Measurements from ENCODE around the gene GZMM.

- TF ChIP-seq POLR2A (IDR thresholded peaks at IDR 0.05), result no peak
- TF ChIP-seq, protein P1, sequence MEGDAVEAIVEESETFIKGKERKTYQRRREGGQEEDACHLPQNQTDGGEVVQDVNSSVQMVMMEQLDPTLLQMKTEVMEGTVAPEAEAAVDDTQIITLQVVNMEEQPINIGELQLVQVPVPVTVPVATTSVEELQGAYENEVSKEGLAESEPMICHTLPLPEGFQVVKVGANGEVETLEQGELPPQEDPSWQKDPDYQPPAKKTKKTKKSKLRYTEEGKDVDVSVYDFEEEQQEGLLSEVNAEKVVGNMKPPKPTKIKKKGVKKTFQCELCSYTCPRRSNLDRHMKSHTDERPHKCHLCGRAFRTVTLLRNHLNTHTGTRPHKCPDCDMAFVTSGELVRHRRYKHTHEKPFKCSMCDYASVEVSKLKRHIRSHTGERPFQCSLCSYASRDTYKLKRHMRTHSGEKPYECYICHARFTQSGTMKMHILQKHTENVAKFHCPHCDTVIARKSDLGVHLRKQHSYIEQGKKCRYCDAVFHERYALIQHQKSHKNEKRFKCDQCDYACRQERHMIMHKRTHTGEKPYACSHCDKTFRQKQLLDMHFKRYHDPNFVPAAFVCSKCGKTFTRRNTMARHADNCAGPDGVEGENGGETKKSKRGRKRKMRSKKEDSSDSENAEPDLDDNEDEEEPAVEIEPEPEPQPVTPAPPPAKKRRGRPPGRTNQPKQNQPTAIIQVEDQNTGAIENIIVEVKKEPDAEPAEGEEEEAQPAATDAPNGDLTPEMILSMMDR (IDR thresholded peaks at IDR 0.05), result no peak
These were observed 44.4 kb downstream of the GZMM start for GRCh38 chr19:588093-588740.
